GM12801 (cell line): ENCODE results near the gene FPGS.

Source experiments
- CTCF ChIP-seq: IDR thresholded peaks from one replicate; pipeline ENCODE4 v1.5.1; 2011; ENCODE audit warnings: control low read depth; ENCODE audit not compliant: insufficient read length; ENCODE audit errors: extremely low read depth

The FPGS gene

GRCh38 chr9:127847833-127848755 is 45.4 kb downstream of the FPGS start:
- no peak for TF ChIP-seq CTCF

GRCh38 chr9:127848756-127849504 is 46.2 kb downstream of the FPGS start:
- no peak for TF ChIP-seq CTCF

GRCh38 chr9:127850286-127850830 is 47.7 kb downstream of the FPGS start:
- TF ChIP-seq CTCF = no peak

GRCh38 chr9:127852829-127853228 is 50.1 kb downstream of the FPGS start:
- TF ChIP-seq CTCF = no peak

- no peak for TF ChIP-seq CTCF
Observed at GRCh38 chr9:127853312-127854183, 50.9 kb downstream of the FPGS start.

- no peak for TF ChIP-seq CTCF
Observed at GRCh38 chr9:127854184-127854806, 51.6 kb downstream of the FPGS start, which contains the start of gene ENG. Gene ENG (minus strand): TSS chr9:127854658. CDS start chr9:127854355, 303 bp downstream.
